ENCODE measurements around the gene HSD17B11.

DNA sequence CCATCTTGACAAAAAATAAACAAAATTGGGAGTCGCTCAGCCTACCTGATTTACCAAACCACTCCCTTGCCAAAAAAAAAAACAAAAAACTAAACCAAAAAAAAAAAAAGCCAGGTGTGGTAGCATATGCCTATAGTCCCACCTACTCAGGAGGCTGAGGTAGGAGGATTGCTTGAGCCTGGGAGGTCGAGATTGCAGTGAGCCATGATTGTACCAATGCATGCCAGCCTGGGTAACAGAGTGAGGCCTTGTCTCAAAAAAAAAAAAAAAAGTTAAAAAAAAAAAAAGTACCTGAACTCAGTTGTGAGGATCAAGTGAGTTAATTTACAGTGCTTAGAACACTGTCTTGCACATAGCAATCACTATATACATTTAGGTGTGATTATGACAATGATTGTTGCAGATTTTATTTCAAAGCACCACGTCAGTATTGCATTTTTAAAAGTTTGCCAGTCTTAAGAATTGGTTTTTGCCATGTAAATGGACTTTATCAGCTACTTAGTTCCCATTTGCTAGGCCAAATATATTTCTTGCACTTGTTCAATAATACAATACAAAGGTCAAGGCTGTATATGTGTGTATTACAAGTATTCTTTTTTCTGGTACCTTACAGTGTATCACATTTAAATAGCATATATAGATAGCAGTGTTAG, 36.0 kb upstream of the HSD17B11 start:
- TF ChIP-seq, protein P1, sequence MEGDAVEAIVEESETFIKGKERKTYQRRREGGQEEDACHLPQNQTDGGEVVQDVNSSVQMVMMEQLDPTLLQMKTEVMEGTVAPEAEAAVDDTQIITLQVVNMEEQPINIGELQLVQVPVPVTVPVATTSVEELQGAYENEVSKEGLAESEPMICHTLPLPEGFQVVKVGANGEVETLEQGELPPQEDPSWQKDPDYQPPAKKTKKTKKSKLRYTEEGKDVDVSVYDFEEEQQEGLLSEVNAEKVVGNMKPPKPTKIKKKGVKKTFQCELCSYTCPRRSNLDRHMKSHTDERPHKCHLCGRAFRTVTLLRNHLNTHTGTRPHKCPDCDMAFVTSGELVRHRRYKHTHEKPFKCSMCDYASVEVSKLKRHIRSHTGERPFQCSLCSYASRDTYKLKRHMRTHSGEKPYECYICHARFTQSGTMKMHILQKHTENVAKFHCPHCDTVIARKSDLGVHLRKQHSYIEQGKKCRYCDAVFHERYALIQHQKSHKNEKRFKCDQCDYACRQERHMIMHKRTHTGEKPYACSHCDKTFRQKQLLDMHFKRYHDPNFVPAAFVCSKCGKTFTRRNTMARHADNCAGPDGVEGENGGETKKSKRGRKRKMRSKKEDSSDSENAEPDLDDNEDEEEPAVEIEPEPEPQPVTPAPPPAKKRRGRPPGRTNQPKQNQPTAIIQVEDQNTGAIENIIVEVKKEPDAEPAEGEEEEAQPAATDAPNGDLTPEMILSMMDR (IDR thresholded peaks at IDR 0.05; ENCODE audit: low read depth, low read length) = no peak
- no peak for TF ChIP-seq POLR2A (IDR thresholded peaks at IDR 0.05; ENCODE audit: extremely low read depth, insufficient read length)
